ENCODE measurements around the gene MYLK2.
A peak's percentile ranks its signal among the peaks of the same experiment; 100 is the strongest.
"Not testable (repeated sequence)": the region's sequence is repeated elsewhere in the genome, so short reads cannot be mapped to it uniquely, and the experiment has no call there.

The MYLK2 gene

GRCh38 chr20:31816221-31816620 is 2.9 kb upstream of the MYLK2 start:
- no peak for DNase-seq

- no peak for DNase-seq
Observed at GRCh38 chr20:31817461-31817860, 1.7 kb upstream of the MYLK2 start.

DNA sequence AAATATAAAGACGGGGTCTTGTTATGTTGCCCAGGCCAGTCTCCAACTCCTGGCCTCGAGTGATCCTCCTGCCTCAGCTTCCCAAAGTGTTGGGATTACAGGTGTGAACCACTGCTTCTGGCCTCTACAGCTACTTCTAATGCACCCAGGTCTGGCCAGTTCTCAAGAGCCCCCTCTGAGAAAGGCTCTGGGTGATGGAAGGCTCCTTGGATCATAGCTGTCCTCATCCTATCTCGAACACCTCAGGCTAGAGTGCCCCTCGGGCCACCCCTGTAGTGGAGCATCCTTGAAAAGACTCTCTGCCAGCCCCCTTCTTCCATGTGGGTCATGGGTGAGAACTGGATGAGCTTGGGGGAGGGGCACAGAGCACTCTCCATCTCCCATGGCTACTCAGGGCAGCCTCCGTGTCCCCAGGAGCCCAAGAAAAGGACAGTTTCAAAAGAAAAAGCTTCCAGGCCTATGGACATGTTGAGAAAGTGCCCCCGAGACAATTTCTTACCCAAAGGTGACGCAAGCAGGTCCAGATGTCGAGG is 714 bp upstream of the MYLK2 start:
- no peak for DNase-seq

GRCh38 chr20:31820228-31820627 is 1.1 kb downstream of the MYLK2 start:
- DNase-seq: no peak

GRCh38 chr20:31821427-31821826 is 2.3 kb downstream of the MYLK2 start:
- no peak for DNase-seq

DNA sequence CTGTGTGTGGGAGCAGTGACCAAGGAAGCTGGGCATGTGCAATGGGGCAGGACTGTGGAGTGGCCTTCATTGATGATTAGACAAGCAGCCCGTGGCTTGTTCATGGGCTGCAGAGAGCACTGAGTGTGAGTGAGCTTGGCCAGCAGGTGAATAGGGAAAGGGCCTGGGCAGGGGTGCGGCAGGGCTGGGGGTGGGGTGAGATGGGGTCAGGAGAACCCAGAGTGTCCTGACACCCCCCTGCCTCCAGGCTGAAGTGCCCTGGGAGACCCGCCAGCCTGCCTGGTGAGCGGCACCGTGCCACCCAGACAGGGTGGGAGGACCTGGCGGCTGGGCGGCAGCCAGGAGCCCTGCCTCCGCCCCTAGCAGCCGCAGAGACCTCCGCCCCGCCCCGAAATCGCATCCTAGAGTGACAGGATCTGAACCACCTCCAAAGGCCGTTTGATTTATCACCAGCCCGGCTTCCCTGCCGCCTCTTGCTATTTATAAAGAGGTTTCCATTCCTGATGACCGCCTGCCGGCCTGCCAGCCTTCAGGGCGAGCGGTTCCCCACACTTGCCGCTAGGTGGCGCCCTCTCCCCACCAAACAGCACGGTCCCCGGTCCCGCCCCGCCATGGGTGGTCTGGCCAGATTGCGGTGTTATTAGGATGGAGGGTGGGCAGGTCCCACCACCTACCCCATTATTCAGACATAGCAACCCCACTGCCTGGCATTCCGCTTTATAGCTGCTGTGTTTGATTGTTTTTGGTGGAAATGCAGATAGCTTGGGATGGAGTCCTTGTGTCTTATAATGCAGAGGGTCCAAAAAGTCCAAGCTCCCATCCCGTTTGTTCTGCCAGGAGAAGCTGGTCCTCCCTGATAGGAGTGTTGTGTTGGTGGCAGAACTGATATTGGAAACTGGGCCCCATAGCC is 3.5 kb downstream of the MYLK2 start:
- DNase-seq: peak; percentile 86

DNA sequence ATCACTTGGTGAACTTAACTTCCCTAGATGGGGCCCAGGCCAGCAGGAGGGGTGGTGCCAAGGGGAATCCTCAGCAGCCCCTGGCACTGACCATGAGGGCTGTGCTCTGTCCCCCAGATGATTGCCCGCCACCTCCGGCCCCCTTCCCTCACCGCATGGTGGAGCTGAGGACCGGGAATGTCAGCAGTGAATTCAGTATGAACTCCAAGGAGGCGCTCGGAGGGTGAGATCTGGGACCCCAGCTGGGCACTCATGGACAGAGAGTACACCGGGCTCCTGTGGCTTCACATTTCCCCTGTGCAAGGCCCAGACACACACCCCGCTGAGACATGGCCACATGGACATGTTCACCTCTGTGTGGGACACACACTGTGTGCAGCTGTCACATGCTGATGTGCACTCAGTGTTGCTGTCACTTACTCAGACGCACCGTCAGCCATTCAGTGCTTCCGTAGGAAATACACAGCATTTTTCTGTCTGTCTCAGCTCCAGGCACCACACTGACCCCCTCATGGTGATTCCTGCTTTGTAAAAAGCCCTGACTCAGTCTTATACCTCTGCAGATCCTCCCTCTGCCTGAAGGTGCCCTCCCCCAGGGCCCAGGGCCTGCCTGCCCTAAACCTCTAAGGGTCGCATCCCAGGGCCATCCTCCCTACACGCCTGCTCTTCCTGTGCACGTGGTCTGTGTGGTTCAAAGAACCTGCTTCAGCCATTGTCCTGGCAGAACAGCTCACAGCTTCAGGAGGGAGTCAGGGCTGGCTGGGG is 4.4 kb downstream of the MYLK2 start:
- no peak for DNase-seq

DNA sequence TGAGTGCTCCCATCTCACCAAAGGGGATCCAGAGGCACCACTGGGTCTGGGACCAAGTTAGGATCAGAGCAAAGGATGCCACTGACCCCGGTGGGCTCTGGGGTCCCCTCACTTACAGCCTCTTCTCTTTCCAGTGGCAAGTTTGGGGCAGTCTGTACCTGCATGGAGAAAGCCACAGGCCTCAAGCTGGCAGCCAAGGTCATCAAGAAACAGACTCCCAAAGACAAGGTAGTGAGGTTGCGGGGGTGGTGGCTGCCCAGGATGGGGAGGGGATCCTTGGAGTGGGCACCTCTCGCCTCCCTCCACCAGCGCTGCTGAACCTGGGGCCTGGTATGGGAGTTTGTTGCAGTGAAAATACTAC is 4.9 kb downstream of the MYLK2 start:
- no peak for DNase-seq

DNA sequence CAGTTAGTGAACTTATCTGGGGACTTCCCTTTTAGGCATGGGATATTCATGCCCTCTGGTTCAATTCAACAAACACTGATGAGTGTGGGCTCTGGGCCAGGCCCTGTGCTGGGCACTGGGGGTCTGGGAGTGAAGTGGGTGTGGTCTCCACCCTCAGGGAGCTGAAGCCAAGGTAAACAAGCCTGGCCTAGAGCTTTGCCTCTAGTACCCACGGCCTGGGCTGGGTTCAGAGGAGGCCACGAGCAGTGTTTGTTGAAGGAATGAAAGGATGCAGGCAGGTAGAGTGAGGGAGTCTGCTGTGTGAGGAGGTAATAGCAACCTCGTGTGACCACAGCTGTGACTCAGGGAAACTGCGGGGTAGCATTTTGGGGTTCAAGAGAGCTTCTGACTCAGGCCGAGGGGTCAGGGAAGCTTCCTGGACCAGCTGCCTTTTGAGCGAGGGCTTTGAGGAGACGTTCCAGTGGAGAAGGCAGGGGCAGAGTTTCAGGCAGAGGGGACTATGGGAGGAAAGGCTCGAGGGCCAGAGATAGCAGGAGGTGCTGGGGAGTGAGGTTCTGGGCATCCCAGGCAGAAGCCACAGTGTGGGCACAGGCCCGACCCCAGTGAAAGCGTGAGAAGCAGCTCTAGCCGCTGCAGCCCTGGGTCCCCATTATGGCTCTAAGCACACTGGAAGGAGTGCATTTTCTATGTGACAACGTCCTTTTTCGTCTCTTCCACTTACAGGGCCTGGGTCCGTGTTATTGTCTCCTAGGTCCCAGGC is 5.6 kb downstream of the MYLK2 start:
- no peak for DNase-seq

DNA sequence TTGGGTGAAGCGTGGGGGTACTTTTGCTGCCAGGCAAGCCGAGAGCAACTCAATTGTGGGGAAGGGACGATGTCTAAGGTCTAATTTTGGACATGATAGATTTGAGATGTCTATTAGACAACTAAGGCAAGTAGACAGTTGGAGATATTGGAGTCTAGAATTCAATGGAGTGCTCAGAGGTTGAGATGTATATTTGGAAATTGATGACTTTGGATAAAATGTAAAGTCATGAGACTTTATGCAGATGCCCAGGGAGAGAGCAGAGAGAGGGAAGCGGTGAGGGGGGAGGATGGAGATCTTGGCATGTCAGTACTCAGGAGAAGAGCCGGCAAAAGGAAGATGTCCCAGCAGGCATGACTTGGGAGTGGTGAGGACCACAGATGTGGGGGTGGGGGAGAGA is 6.9 kb downstream of the MYLK2 start:
- no peak for DNase-seq

DNA sequence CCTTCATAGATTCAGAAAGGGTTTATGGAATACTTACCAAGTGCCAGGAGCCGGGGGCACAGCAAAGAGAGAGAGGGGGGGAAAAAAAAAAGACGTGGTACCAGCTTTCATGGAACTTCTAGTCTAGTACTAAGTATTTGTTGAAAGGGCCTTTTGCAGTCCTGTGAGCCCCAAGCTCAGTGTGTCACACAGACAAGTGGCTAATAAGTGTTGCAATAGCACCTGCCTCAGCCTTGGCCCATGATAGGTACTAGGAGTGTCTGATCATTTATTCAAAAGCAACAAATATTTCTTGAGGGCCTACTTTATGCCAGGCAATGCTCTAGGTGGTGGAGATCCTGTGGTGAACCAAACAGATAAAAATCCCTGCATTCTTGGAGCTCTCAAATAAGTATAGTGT is 7.9 kb downstream of the MYLK2 start:
- DNase-seq: no peak

GRCh38 chr20:31828016-31828415 is 8.9 kb downstream of the MYLK2 start:
- DNase-seq: not testable (repeated sequence)

DNA sequence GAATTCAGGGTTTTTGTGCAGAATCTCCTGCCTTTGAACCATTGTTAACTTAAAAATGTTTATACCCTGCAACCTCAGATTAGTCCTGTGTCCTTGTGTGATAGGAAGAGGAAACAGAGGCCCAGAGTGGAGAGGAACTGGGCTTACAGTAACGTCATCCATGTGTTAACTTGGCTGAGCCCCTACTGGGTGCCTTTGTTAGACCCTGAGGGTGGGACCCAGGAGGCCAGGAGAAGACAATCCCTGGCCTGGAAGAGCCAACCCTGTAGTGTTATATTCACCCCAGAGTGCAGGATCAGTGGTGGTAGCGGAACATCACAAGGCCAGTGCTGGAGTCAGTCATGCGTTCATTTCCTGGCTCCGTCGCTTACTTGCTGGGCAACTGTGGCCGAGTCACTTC is 10.6 kb downstream of the MYLK2 start:
- DNase-seq: no peak

- no peak for DNase-seq
Observed at GRCh38 chr20:31830406-31830981, 11.3 kb downstream of the MYLK2 start.

- no peak for DNase-seq
Observed at GRCh38 chr20:31831211-31831610, 12.1 kb downstream of the MYLK2 start.

GRCh38 chr20:31831771-31832306 is 12.7 kb downstream of the MYLK2 start:
- no peak for DNase-seq

DNA sequence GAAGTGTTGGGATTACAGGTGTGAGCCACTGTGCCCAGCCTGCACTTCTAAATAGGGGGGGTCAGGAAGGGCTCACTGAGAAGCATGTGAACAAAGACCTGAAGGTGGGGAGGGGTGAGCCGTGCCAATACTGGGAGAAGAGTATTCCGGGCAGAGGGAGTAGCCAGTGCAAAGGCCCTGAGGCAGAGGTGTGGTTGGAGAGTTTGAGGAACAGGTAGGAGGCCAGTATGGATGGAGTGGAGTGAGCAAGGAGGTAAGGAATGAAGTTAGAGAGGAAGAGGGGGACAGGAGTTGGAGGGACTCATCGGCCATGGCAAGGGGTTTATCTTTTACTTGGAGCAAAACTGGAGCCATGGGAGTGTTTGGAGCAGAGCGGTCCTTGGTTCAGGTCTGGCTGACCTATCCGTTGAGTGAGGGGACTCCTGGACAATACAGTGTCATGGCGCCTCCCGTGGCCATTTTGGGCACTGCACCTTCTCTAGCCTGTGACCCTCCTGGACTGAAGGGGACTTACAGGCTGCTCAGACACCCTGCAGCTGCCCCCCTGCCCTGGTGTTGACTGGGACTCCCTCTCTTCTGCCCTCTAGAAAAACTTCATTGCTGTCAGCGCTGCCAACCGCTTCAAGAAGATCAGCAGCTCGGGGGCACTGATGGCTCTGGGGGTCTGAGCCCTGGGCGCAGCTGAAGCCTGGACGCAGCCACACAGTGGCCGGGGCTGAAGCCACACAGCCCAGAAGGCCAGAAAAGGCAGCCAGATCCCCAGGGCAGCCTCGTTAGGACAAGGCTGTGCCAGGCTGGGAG is 14.2 kb downstream of the MYLK2 start:
- peak; percentile 65 for DNase-seq

- DNase-seq: no peak
Observed at GRCh38 chr20:31833931-31834521, 14.9 kb downstream of the MYLK2 start.

DNA sequence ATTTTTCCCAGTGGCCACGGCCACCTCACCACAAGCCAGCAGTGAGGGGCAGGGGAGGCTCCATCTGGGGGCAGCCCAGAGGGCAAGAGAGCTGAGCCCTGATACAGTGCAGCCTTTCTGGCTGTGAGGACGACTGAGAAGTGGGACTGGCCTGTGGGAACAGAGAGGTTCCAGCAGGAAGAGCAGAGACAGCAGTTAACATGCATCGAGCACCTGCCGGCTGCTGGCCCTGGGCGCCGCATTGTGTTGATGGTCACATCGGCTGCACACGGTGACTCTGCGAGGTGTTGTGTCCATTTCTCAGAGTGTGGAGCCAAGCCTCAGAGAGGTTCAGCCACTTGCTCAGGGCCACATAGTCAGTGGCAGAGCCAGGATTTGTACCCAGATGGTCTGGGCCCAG is 16.4 kb downstream of the MYLK2 start:
- DNase-seq: no peak

DNA sequence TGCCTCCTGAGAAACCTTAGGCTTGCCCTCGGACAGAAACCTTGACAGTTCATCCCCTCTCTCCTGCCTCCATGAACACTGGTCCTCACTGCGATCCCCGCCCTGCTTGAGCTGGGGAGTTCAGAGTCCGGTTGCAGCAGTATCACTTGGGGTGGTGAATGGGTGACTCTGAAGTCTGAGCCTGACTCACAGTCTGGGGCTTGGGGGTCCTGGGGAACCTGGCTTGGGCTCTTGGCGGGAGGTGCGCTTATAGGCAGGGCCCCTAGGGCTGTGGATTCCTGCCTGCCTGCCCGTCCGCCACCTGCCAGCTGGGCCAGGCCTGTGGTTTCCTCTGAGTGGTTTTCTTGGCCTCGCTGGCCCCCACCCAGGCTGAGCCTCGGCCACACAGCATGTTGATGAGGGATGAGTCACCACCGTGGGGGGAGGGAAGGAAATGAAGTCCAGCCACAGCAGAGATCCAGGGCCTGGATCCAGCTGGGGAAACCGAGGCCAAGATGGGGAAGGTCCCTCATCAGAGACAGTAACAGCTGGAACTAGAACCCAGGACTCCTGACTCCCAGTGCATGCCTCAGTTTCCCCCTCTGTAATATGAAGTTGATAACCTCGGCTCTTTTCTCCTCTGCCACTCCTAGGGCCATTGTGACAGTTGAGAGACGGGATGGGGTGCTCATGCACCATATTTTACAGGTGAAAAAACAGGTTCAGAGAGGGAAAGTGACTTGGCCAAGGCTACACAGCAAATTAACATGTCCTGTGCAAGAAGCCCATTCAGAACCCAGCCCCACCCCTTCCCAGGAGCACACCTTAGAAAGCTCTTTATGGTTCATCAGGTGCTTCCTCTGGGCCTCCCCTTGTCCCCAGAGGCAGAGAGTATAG is 17.1 kb downstream of the MYLK2 start:
- DNase-seq: peak; percentile 23
